Bone marrow (tissue), 2 donors: ENCODE measurements around the gene ITM2C.

Experiments
- DNase-seq, 2 donors: peaks; one replicate each; lab custom pipeline; 2025; lab: John Stamatoyannopoulos, UW

ITM2C gene

GRCh38 chr2:230850358-230850658 is 14.4 kb upstream of the ITM2C start:
- no peak for DNase-seq

- no peak for DNase-seq
Observed at GRCh38 chr2:230852113-230852512, 12.6 kb upstream of the ITM2C start.

- DNase-seq = no peak
Observed at GRCh38 chr2:230861552-230862255, 3.0 kb upstream of the ITM2C start.

- DNase-seq = no peak
Observed at GRCh38 chr2:230862292-230862691, 2.5 kb upstream of the ITM2C start.

GRCh38 chr2:230863031-230863430 is 1.7 kb upstream of the ITM2C start:
- no peak for DNase-seq

- no peak for DNase-seq
Observed at GRCh38 chr2:230863442-230864121, 1.2 kb upstream of the ITM2C start.

- DNase-seq = no peak
Observed at GRCh38 chr2:230864122-230864604, 579 bp upstream of the ITM2C start.

GRCh38 chr2:230865307-230865765 is 594 bp downstream of the ITM2C start:
- no peak for DNase-seq

- no peak for DNase-seq
Observed at GRCh38 chr2:230865766-230866755, 1.3 kb downstream of the ITM2C start.

GRCh38 chr2:230866756-230867523 is 2.2 kb downstream of the ITM2C start:
- peak in 1 of 2 donors; percentile 61 for DNase-seq

GRCh38 chr2:230868161-230868946 is 3.6 kb downstream of the ITM2C start:
- DNase-seq = no peak

- no peak for DNase-seq
Observed at GRCh38 chr2:230868947-230869913, 4.5 kb downstream of the ITM2C start.

GRCh38 chr2:230869914-230870543 is 5.3 kb downstream of the ITM2C start:
- DNase-seq = peak in 1 of 2 donors; percentile 18

GRCh38 chr2:230870544-230871360 is 6.0 kb downstream of the ITM2C start:
- peak in 1 of 2 donors; percentile 57 for DNase-seq

- no peak for DNase-seq
Observed at GRCh38 chr2:230871361-230872150, 6.8 kb downstream of the ITM2C start.

- DNase-seq = no peak
Observed at GRCh38 chr2:230872151-230872967, 7.6 kb downstream of the ITM2C start.
